Transverse colon (tissue), 4 donors: ENCODE results near the gene ICA1. TPM values are rescaled to one million over a fixed set of nuclear protein-coding genes. Genes with fewer than 3 reads are reported as not detected.

ENCODE experiments used
- DNase-seq: peaks from one replicate; pipeline ENCODE4 v3.0.0-alpha.2; 2019
- H3K27ac ChIP-seq, 4 donors: fragments of 200-600 bp; sonication (generic); 2 replicates each; pipeline ENCODE4 v1.5.1; 2016 to 2018; ENCODE audit warnings: inconsistent platforms in 4 of 4
- H3K27me3 ChIP-seq: fragments of 200-600 bp; sonication (generic); 2 replicates; pipeline ENCODE4 v1.5.1; 2017; ENCODE audit warnings: inconsistent platforms
- H3K36me3 ChIP-seq, 4 donors: fragments of 200-600 bp; sonication (generic); 2 replicates each; pipeline ENCODE4 v1.5.1; 2017 to 2019; ENCODE audit warnings: inconsistent platforms in 4 of 4
- H3K4me1 ChIP-seq, 4 donors: fragments of 200-600 bp; sonication (generic); 2 replicates each; pipeline ENCODE4 v1.5.1; 2017 to 2020; ENCODE audit warnings: inconsistent platforms in 4 of 4
- H3K4me3 ChIP-seq, 4 donors: fragments of 200-600 bp; sonication (generic); 1 replicate in 1 of 4; 2 replicates in 3 of 4; pipeline versions ENCODE4 v1.5.1 to v1.6.1; 2017 to 2019; ENCODE audit warnings: inconsistent platforms in 4 of 4
- H3K9me3 ChIP-seq, 2 donors: fragments of 200-600 bp; sonication (generic); 2 replicates each; pipeline ENCODE4 v1.5.1; 2017 to 2019; ENCODE audit warnings: inconsistent platforms in 2 of 2
- EP300 ChIP-seq: sonication (generic); formaldehyde crosslinking; IDR thresholded peaks from one replicate; pipeline ENCODE4 v1.6.1; 2017; ENCODE audit warnings: antibody characterized with exemption, low read depth
- POLR2A ChIP-seq: fragments of 450-650 bp; IDR thresholded peaks from one replicate; pipeline ENCODE4 v1.6.1; 2016; ENCODE audit warnings: antibody characterized with exemption, mild to moderate bottlenecking, moderate library complexity
- POLR2AphosphoS5 ChIP-seq, 3 donors: sonication (generic); formaldehyde crosslinking; IDR thresholded peaks; one replicate each; pipeline ENCODE4 v1.6.1; 2016; ENCODE audit warnings: antibody characterized with exemption in 3 of 3
- WGBS, 2 donors: methylation state at CpG; one replicate each; pipeline ENCODE4 v1.1.5; 2018; ENCODE audit warnings: low coverage in 1 of 2; 5-methylcytosine and 5-hydroxymethylcytosine counted together
- in situ Hi-C, 4 donors: fragments of 200-750 bp; cut with MboI; loops; one replicate each; pipeline versions ENCODE4 v1.15.0 to v1.15.1; 2017; ENCODE audit warnings: low sequenced_read_pairs in 3 of 4, low pct_ligation_motif_present in 1 of 4, low pct_unique_long_range_greater_than_20kb in 1 of 4
- intact Hi-C: fragments of 100-400 bp; cut with DNase I; formaldehyde crosslinking; loops from one replicate; pipeline ENCODE4 v1.15.1; 2023; ENCODE audit warnings: low total_unique reads
- total RNA-seq, 4 donors: library from RNA; depleted of rRNA; stranded (reverse); fragments of >200 nt; gene quantifications; one replicate each; pipeline ENCODE4 v1.1.0, GENCODE V29; 2016
- TF ChIP-seq, protein P1 (sequence below), 5 experiments: fragments of 200-600 bp in 3 of 5; fragments of 450-650 bp in 2 of 5; sonication (generic) in 3 of 5; IDR thresholded peaks; 1 replicate in 2 of 5; 2 replicates in 3 of 5; pipeline ENCODE4 v1.5.1; 2016 to 2017; ENCODE audit warnings: antibody characterized with exemption in 5 of 5, inconsistent platforms in 3 of 5, mild to moderate bottlenecking in 2 of 5, moderate library complexity in 1 of 5

The ICA1 gene
- total RNA-seq, 4 donors from 2014 or later: 47.9 to 79.4 (median 54.3) TPM

DNA sequence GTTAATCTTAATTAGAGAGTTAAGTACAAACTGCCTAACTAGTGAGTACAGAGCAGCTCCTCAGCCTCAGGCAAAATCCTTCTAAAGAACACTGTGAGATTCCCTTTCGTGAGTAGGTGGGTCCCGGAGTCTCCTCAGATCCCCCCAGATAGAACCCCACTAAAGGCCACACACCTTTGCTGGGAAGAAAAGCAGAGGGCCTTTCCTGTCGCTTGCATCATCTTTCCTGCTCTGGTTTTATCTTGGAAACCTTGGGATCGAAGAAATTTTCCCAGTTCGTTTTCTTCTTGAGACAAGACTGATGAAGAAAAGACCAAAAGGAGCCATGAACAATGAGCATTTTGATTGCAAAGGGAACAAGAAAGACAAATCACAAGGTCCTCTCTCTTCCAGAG lies 40.9 kb downstream of the ICA1 start:
- in situ Hi-C loops (loop anchor here in 3 of 4 donors (25.0 kb wide), 2 partner anchors 634 to 784 kb away; no protein-coding TSS in a partner anchor), intact Hi-C loops (no loop called here)
- H3K36me3 ChIP-seq: no peaks in the 10 kb centered on the region
- TF ChIP-seq POLR2AphosphoS5 (IDR thresholded peaks at IDR 0.05) (no peak), POLR2A (no peak), EP300 (no peak)
- TF ChIP-seq, protein P1, sequence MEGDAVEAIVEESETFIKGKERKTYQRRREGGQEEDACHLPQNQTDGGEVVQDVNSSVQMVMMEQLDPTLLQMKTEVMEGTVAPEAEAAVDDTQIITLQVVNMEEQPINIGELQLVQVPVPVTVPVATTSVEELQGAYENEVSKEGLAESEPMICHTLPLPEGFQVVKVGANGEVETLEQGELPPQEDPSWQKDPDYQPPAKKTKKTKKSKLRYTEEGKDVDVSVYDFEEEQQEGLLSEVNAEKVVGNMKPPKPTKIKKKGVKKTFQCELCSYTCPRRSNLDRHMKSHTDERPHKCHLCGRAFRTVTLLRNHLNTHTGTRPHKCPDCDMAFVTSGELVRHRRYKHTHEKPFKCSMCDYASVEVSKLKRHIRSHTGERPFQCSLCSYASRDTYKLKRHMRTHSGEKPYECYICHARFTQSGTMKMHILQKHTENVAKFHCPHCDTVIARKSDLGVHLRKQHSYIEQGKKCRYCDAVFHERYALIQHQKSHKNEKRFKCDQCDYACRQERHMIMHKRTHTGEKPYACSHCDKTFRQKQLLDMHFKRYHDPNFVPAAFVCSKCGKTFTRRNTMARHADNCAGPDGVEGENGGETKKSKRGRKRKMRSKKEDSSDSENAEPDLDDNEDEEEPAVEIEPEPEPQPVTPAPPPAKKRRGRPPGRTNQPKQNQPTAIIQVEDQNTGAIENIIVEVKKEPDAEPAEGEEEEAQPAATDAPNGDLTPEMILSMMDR (IDR thresholded peaks at IDR 0.05): no peak
- H3K4me1 ChIP-seq: peaks cover 0 to 3% (median 0%) of the 10 kb centered on the region in 4 donors
- H3K9me3 ChIP-seq: no peaks in the 10 kb centered on the region
- DNase-seq: no peak
- 91 to 98% methylated on average over 5 of the region's 5 CpGs for WGBS, 2 donors
- no peak overlapping the region for H3K4me3 ChIP-seq
- H3K27me3 ChIP-seq: no peaks in the 10 kb centered on the region
- no peak overlapping the region for H3K27ac ChIP-seq

DNA sequence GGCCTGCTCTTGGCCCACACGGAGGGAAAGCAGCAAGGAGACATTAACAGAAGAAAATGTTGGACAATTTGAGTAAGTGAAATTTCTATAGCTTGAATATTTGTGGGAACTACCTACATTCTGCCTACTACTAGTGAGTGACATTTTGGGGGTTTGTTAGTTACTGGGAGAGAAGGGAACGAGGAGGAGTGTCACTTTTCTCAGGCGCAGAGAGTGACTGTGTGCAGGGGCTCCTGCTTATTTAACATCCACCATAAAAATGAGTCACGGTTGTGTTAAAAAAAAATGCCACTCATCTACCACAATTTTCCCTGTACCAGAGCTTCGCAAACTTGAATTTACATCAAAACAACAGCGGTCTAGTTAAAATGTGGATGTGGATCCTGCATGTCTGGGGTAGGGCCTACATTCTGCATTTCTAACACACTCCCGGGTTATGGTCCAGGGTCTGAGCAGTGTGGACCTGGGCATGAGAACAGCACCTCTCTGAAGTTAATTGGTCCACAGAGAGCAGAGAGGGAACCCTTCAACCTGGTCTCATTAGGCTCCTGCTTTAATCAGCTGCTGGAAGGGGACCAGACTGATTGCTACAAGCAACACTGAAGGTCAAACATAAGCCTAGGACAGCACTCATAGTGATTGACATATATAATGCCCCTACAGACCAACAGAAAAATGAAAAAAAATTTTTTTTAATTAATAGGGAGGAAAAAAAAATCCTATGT lies 41.4 kb downstream of the ICA1 start:
- intact Hi-C loops (no loop called here), in situ Hi-C loops (loop anchor here in 3 of 4 donors (25.0 kb wide), 2 partner anchors 633 to 783 kb away; no protein-coding TSS in a partner anchor)
- Histone ChIP-seq H3K36me3 (no peaks in the 10 kb centered on the region), H3K27ac (no peak overlapping the region), H3K9me3 (no peaks in the 10 kb centered on the region), H3K27me3 (no peaks in the 10 kb centered on the region), H3K4me1 (peaks cover 0 to 3% (median 0%) of the 10 kb centered on the region in 4 donors), H3K4me3 (no peak overlapping the region)
- TF ChIP-seq POLR2A: no peak
- TF ChIP-seq EP300: no peak
- WGBS, 2 donors: 89% methylated on average over 7 of the region's 7 CpGs; no CpG with 5 or more reads in 1 of the 2 donors
- no peak for DNase-seq

DNA sequence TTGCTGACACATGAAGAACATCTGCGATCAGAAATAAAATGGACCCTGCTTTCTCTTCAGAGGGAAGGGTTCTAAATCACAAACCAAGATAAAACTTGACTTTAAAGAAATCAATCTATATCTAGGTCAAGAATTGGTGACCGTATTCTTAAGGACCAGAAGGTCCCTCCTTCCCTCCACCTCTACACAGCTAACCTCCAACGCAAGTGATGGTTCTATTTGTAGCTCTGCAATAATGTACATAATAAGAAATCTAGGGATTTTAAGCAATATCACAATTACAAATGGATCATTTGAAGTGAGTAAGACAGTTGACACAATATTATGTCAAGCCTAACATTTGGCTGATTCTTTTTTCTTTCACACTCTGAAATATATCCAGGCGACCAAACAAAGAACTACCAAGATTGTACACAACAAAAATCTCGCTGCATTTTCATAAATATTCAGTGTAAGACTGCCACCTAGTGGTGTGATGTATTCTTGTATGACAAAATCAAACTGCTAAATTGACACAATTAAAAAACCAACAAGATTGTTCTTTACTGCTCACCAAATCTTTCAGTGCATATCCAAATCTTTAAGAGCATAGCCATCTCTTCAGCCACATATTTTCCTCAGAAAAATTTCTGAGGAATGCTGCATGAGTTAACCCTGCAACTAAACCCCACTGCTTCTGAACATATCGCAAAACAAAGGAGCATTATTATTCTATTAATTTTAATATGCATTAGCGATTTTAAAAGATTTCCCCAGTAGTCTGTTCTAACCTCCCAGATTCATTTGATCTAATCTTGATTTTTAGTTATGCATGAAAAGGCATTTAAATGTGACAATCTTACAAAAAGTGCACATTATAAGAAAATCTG lies 44.5 kb downstream of the ICA1 start:
- Histone ChIP-seq H3K9me3 (no peaks in the 10 kb centered on the region), H3K4me3 (no peak overlapping the region), H3K27me3 (no peaks in the 10 kb centered on the region), H3K4me1 (peaks cover 0 to 3% (median 0%) of the 10 kb centered on the region in 4 donors), H3K36me3 (no peaks in the 10 kb centered on the region), H3K27ac (no peak overlapping the region)
- TF ChIP-seq POLR2AphosphoS5 (IDR thresholded peaks at IDR 0.05): no peak
- TF ChIP-seq, protein P1 (IDR thresholded peaks at IDR 0.05): peak; percentile 70 to 81 (median 77)
- in situ Hi-C loops (loop anchor here in 3 of 4 donors (10.0 to 25.0 kb wide), 3 partner anchors 523 to 780 kb away; no protein-coding TSS in a partner anchor), intact Hi-C loops (no loop called here)
- 53 to 59% methylated on average over 7 of the region's 7 CpGs for WGBS, 2 donors
- no peak for DNase-seq

DNA sequence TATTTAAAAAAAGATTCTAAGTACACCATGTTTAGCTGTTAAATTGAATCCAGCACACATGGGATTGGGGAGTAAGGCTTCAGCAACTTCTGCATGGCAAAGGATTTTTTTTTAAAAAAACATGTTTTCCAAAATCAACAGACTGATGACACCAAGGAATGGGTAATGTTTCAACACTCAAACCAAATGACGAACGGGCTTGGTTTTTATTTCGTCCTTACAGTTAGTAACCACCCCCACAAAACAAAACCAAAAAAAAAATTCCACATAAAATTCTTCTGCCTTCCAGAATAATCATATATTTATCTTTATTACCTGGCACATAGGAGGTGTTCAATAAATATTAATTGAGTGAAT lies 45.7 kb downstream of the ICA1 start:
- Histone ChIP-seq H3K36me3 (no peaks in the 10 kb centered on the region), H3K27ac (no peak overlapping the region), H3K27me3 (no peaks in the 10 kb centered on the region), H3K9me3 (no peaks in the 10 kb centered on the region), H3K4me1 (peaks cover 0 to 3% (median 0%) of the 10 kb centered on the region in 4 donors), H3K4me3 (no peak overlapping the region)
- 93 to 94% methylated on average over 3 of the region's 3 CpGs for WGBS, 2 donors
- in situ Hi-C loops: loop anchor here in 3 of 4 donors (10.0 to 25.0 kb wide), 3 partner anchors 522 to 779 kb away; no protein-coding TSS in a partner anchor
- TF ChIP-seq, protein P1 (IDR thresholded peaks at IDR 0.05): no peak
- intact Hi-C loops: no loop called here
- no peak for DNase-seq
